ENCODE data around the gene COMT.

COMT gene

GRCh38 chr22:19914201-19914943, 27.2 kb upstream of the COMT start:
- DNase-seq (ENCODE audit: low read depth): no peak
- no peak for TF ChIP-seq CTCF (conservative IDR thresholded peaks at IDR 0.05; ENCODE audit: control insufficient read depth, insufficient read depth, low read depth, low read length)
- no peak overlapping the region for H3K4me3 ChIP-seq (ENCODE audit: control insufficient read depth, low read depth, low read length)

GRCh38 chr22:19915287-19915954, 26.2 kb upstream of the COMT start:
- TF ChIP-seq CTCF (conservative IDR thresholded peaks at IDR 0.05; ENCODE audit: control insufficient read depth, insufficient read depth, low read depth, low read length): no peak
- no peak for DNase-seq (ENCODE audit: low read depth)
- no peak overlapping the region for H3K4me3 ChIP-seq (ENCODE audit: control insufficient read depth, low read depth, low read length)

DNA sequence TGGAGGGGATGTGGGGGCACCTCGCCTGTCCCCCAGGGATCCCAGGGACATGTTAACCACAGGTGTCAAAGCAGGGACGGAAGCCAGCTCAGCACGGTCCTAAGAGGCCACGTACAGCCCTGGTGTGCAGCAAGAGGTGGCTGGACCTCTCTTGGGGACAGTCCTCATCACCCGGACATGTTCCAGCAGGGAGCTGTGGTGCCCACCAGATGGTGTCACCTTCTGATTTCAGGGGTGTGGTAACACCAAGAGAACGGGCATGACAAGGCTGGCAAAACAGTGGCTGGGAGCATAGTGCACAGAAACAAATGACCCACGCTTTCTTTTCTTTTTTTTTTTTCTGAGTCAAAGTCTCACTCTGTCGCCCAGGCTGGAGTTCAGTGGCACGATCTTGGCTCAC, 25.6 kb upstream of the COMT start:
- H3K4me3 ChIP-seq (ENCODE audit: control insufficient read depth, low read depth, low read length): no peak overlapping the region
- DNase-seq (ENCODE audit: low read depth): no peak
- no peak for TF ChIP-seq CTCF (conservative IDR thresholded peaks at IDR 0.05; ENCODE audit: control insufficient read depth, insufficient read depth, low read depth, low read length)

GRCh38 chr22:19916941-19917340, 24.6 kb upstream of the COMT start:
- no peak for TF ChIP-seq CTCF (conservative IDR thresholded peaks at IDR 0.05; ENCODE audit: control insufficient read depth, insufficient read depth, low read depth, low read length)
- H3K4me3 ChIP-seq (ENCODE audit: control insufficient read depth, low read depth, low read length): no peak overlapping the region
- no peak for DNase-seq (ENCODE audit: low read depth)

DNA sequence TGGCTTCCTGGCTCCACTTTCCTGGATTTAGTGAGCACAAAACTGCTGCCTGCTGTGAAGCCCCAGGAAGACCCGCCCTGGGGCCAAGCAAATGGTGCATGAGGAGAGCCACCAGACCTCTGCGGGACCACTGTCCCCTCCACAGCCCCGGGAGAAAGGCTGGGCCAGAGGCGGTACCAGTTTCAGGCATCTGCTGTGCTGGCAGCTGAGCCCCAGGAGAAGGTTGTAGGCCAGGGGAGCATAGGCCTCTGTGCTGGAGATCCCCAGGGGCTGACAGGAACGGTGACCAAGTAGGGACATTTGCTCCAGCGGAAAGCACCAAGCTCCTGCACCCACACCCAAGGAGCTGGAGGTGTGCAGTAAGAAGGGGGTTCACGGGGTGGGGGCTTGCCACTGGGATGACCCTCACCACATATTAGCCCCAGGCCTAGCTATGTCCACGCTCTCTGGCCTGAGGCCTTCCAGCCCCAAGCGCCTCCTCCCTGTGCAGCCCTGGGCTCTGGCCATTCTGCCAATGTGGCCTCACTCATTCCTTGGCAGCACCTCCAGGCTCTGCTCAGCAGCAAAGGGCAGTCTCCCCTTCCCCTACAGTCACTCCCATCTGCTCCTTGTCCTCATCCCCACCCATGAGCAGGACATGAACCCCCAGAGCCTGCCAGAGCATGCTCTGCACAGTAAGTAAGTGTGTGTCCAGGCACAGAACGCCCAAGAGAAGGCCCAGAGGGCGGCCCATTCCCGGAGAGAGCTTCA, 24.0 kb upstream of the COMT start:
- TF ChIP-seq CTCF (conservative IDR thresholded peaks at IDR 0.05; ENCODE audit: control insufficient read depth, insufficient read depth, low read depth, low read length): no peak
- no peak for DNase-seq (ENCODE audit: low read depth)
- no peak overlapping the region for H3K4me3 ChIP-seq (ENCODE audit: control insufficient read depth, low read depth, low read length)

DNA sequence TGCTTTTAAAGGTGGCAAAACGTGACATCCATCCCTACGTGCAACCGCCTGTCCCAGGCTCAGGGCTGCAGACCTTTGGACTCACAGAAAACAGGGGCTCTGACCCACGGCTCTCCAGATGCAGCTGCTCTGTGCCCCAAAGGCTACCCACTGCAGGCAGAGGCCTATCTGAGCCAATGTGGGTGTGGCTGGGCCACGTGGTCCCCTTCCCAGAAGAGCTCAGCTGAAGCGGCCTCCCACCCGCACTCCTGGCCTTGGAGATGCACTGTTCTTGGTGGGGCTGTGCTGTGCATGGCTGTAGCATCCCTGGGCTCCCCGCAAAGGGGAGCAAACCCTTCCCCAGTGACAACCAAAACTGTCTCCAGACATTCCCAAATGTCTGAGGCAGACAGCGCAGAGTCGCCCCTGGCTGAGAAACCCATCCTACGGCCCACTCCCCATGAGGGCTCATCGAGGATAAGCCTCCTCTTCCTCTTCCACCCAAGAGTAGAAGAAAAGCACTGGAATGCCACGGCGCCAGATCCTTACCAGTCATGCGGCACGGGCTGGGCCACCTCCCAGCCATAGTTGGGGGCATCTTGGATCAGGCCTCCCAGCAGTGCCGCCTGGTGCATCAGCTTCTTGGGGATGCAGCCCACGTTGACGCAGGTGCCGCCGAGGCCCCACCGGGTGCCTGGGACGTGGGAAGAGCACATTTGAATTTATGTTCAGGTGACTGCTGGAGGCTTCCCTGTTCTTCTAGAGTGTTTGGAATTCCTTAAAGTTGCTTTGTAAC, 23.1 kb upstream of the COMT start:
- no peak for TF ChIP-seq CTCF (conservative IDR thresholded peaks at IDR 0.05; ENCODE audit: control insufficient read depth, insufficient read depth, low read depth, low read length)
- no peak for DNase-seq (ENCODE audit: low read depth)
- no peak overlapping the region for H3K4me3 ChIP-seq (ENCODE audit: control insufficient read depth, low read depth, low read length)

Data from fibroblast of mammary gland (primary cell).